Thymus (tissue), 11 donors: ENCODE measurements around the gene TADA3. TPM values are rescaled to one million over a fixed set of nuclear protein-coding genes. Genes with fewer than 3 reads are reported as not detected.

Experiments
- DNase-seq, 9 donors: peaks; one replicate each; pipeline ENCODE4 v3.0.0-alpha.2; 2013; ENCODE audit warnings: low spot score in 9 of 9, low read depth in 6 of 9, missing footprints in 1 of 9
- H3K27ac ChIP-seq, 2 donors: one replicate each; pipeline ENCODE4 v1.5.1; 2013; ENCODE audit warnings: control low read depth in 1 of 2, low read depth in 1 of 2, low read length in 1 of 2, mild to moderate bottlenecking in 1 of 2, moderate library complexity in 1 of 2
- H3K27me3 ChIP-seq, 2 donors: one replicate each; pipeline ENCODE4 v1.5.1; 2013; ENCODE audit warnings: low read length in 1 of 2; ENCODE audit not compliant: control insufficient read depth in 2 of 2, insufficient read depth in 1 of 2
- H3K36me3 ChIP-seq, 2 donors: one replicate each; pipeline ENCODE4 v1.5.1; 2013; ENCODE audit warnings: low read length in 1 of 2, mild to moderate bottlenecking in 1 of 2, moderate library complexity in 1 of 2; ENCODE audit not compliant: control insufficient read depth in 2 of 2, insufficient read depth in 2 of 2
- H3K4me1 ChIP-seq, 2 donors: one replicate each; pipeline ENCODE4 v1.5.1; 2013; ENCODE audit warnings: low read length in 2 of 2; ENCODE audit not compliant: control insufficient read depth in 2 of 2, insufficient read depth in 2 of 2
- H3K4me3 ChIP-seq, 2 donors: one replicate each; pipeline ENCODE4 v1.5.1; 2013; ENCODE audit warnings: low read length in 2 of 2, control low read depth in 1 of 2, mild to moderate bottlenecking in 1 of 2
- H3K9me3 ChIP-seq, 2 donors: one replicate each; pipeline ENCODE4 v1.5.1; 2013; ENCODE audit warnings: low read length in 1 of 2, mild to moderate bottlenecking in 1 of 2; ENCODE audit not compliant: control insufficient read depth in 2 of 2, insufficient read depth in 1 of 2
- WGBS: extraction: QIAGEN DNeasy Blood & Tissue Kit; methylation state at CpG from one replicate; pipeline ENCODE4 v1.1.7; 2013; 5-methylcytosine and 5-hydroxymethylcytosine counted together
- polyA plus RNA-seq: library from polyadenylated mRNA; stranded (reverse); fragments of 200-250 nt; gene quantifications from one replicate; pipeline ENCODE4 v1.2.3, GENCODE V29; 2013
- total RNA-seq: library from RNA; stranded (reverse); fragments of 120-200 nt; gene quantifications from one replicate; pipeline ENCODE4 v1.2.4, GENCODE V29; 2013
- donor health status: healthy.

Gene TADA3
- total and polyA plus RNA-seq, 2 donors: 43.6 to 47.6 TPM

GRCh38 chr3:9831253-9831652 is 39.0 kb upstream of the TADA3 start:
- 97% methylated on average over 3 of the region's 3 CpGs for whole genome bisulfite sequencing
- Histone ChIP-seq H3K36me3 (peaks cover 50 to 54% of the 10 kb centered on the region in 2 donors), H3K27ac (no peak overlapping the region), H3K9me3 (no peaks in the 10 kb centered on the region), H3K4me1 (no peaks in the 10 kb centered on the region), H3K4me3 (no peak overlapping the region), H3K27me3 (no peaks in the 10 kb centered on the region)
- DNase-seq: no peak

- H3K36me3 ChIP-seq: peaks cover 32 to 35% of the 10 kb centered on the region in 2 donors
These were observed 36.8 kb upstream of the TADA3 start for GRCh38 chr3:9828801-9829755.

GRCh38 chr3:9826815-9827573 is 34.7 kb upstream of the TADA3 start:
- peak in 2 of 9 donors; percentile 30 to 64 for DNase-seq
- 94% methylated on average over 20 of the region's 20 CpGs for WGBS
- Histone ChIP-seq H3K4me1 (no peaks in the 10 kb centered on the region), H3K27ac (no peak overlapping the region), H3K9me3 (no peaks in the 10 kb centered on the region), H3K27me3 (no peaks in the 10 kb centered on the region), H3K36me3 (peaks cover 17 to 19% of the 10 kb centered on the region in 2 donors), H3K4me3 (no peak overlapping the region)

More at GRCh38 chr3:9828801-9829755, 36.8 kb upstream of the TADA3 start:
- no peaks in the 10 kb centered on the region for H3K4me1 ChIP-seq
- no peak overlapping the region for H3K27ac ChIP-seq
- no peak for DNase-seq
- H3K4me3 ChIP-seq: no peak overlapping the region
- no peaks in the 10 kb centered on the region for H3K27me3 ChIP-seq
- H3K9me3 ChIP-seq: no peaks in the 10 kb centered on the region
- WGBS: 97% methylated on average over 17 of the region's 17 CpGs

- no peaks in the 10 kb centered on the region for H3K9me3 ChIP-seq
- H3K36me3 ChIP-seq: peaks cover 18 to 24% of the 10 kb centered on the region in 2 donors
- no peak overlapping the region for H3K4me3 ChIP-seq
- WGBS: 89% methylated on average over 14 of the region's 14 CpGs
- no peaks in the 10 kb centered on the region for H3K27me3 ChIP-seq
- DNase-seq: no peak
- H3K4me1 ChIP-seq: no peaks in the 10 kb centered on the region
- no peak overlapping the region for H3K27ac ChIP-seq
These were observed 33.3 kb upstream of the TADA3 start for GRCh38 chr3:9825451-9826040.

- Histone ChIP-seq H3K36me3 (peaks cover 4 to 8% of the 10 kb centered on the region in 2 donors), H3K27me3 (no peaks in the 10 kb centered on the region), H3K9me3 (no peaks in the 10 kb centered on the region), H3K27ac (no peak overlapping the region), H3K4me3 (no peak overlapping the region), H3K4me1 (no peaks in the 10 kb centered on the region)
- no peak for DNase-seq
- WGBS: 94% methylated on average over 2 of the region's 2 CpGs
These were observed 28.7 kb upstream of the TADA3 start for GRCh38 chr3:9820946-9821345.

- Histone ChIP-seq H3K4me1 (no peaks in the 10 kb centered on the region), H3K27me3 (no peaks in the 10 kb centered on the region), H3K27ac (no peak overlapping the region), H3K9me3 (no peaks in the 10 kb centered on the region), H3K36me3 (peaks cover 5 to 12% of the 10 kb centered on the region in 2 donors), H3K4me3 (no peak overlapping the region)
- no peak for DNase-seq
- WGBS: 97% methylated on average over 12 of the region's 12 CpGs
These were observed 28.3 kb upstream of the TADA3 start for GRCh38 chr3:9820543-9820942.

- Histone ChIP-seq H3K9me3 (no peaks in the 10 kb centered on the region), H3K36me3 (peaks cover 6 to 12% of the 10 kb centered on the region in 2 donors), H3K27me3 (no peaks in the 10 kb centered on the region), H3K4me3 (no peak overlapping the region), H3K27ac (no peak overlapping the region), H3K4me1 (no peaks in the 10 kb centered on the region)
- 85% methylated on average over 7 of the region's 7 CpGs for WGBS
- no peak for DNase-seq
These were observed 26.5 kb upstream of the TADA3 start for GRCh38 chr3:9818666-9819335.

- 98% methylated on average over 6 of the region's 6 CpGs for WGBS
- H3K27ac ChIP-seq: no peak overlapping the region
- DNase-seq: no peak
- H3K4me3 ChIP-seq: no peak overlapping the region
- H3K27me3 ChIP-seq: no peaks in the 10 kb centered on the region
- no peaks in the 10 kb centered on the region for H3K4me1 ChIP-seq
- H3K36me3 ChIP-seq: peaks cover 14 to 20% of the 10 kb centered on the region in 2 donors
- no peaks in the 10 kb centered on the region for H3K9me3 ChIP-seq
These were observed 25.2 kb upstream of the TADA3 start for GRCh38 chr3:9817436-9817835.
